ACHN (cell line): ENCODE measurements around the gene CALML3.

Source experiments
- DNase-seq: peaks from one replicate; pipeline ENCODE4 v3.0.0-alpha.2; 2015
- in situ Hi-C: cut with HindIII; loops from 2 replicates; pipeline ENCODE4 v1.10.0; 2017; ENCODE audit warnings: low sequenced_read_pairs, low pct_ligation_motif_present, low pct_unique_long_range_greater_than_20kb

Gene CALML3

DNA sequence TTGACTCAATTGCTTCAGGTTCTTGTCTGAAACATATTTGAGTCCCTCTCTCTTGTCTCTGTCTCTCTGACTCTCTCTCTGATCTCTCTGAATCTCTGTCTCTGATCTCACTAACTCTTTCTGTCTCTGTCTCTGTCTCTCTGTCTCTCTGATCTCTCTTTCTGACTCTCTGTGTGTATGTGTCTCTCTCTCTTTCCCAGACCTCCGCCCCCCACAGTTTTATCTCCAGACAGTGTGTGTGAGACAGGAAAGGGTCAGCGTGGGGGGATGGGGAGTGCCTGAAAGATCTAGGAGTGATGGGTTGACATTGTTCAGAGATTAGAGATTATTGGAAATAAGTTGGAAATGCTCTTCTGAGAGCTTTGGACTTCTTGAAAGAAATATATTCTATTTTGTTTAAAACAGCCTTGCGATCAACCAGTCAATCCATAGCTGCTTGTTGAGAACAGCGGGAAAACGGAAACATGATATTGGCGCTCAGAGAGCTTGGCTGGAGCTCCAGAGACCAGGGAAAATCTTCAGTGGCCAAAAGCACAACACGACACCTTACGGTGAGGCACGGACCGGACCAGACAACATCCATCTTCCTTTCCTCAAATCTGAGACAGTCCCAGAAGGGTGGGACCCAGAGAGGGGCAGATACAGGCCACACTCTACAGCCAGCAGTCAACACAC, 35.5 kb downstream of the CALML3 start:
- no peak for DNase-seq
- in situ Hi-C loops, result no loop called here

DNA sequence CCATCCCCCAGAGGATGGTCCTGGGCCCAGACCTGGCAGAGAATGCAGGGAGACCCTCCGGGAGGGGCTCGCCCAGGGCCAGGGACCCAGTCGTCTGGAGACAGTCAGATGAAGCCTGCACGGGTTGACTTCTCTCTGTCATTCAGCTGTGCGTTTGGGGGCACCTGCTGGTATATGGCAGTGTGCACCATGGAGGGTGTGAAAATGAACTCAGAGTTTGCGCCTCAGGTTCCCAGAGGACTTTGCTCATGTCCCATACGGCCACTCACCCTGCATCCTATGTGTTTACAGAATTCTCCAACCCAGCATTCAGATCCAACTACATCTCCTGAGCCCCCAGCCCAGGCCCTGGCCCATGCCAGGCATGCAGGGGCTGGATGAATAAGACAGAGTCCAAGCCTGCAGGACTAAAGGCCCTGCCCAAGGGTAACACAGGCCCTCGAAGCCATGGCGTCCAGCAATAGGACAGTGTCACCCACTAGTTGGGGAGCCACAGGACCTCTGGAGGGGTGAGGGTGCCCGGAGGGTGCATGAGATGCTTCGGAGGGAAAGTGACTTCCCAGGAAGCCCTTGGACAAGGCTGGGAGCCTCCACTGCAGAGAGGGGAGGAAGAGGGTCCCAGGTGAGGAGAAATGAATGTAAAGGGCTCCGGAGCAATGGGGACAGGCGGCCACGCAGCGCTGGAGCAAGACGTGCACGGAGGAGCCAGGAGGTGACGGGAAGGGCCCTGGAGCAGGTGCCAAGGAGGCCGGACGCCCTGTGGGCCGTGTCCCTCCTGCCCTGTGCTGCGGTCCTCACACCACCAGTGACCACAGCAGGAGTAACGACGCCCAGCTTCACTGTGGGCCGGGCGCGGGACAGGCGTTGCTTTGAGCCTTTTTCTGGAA, 36.3 kb downstream of the CALML3 start:
- in situ Hi-C loops, result no loop called here
- no peak for DNase-seq

DNA sequence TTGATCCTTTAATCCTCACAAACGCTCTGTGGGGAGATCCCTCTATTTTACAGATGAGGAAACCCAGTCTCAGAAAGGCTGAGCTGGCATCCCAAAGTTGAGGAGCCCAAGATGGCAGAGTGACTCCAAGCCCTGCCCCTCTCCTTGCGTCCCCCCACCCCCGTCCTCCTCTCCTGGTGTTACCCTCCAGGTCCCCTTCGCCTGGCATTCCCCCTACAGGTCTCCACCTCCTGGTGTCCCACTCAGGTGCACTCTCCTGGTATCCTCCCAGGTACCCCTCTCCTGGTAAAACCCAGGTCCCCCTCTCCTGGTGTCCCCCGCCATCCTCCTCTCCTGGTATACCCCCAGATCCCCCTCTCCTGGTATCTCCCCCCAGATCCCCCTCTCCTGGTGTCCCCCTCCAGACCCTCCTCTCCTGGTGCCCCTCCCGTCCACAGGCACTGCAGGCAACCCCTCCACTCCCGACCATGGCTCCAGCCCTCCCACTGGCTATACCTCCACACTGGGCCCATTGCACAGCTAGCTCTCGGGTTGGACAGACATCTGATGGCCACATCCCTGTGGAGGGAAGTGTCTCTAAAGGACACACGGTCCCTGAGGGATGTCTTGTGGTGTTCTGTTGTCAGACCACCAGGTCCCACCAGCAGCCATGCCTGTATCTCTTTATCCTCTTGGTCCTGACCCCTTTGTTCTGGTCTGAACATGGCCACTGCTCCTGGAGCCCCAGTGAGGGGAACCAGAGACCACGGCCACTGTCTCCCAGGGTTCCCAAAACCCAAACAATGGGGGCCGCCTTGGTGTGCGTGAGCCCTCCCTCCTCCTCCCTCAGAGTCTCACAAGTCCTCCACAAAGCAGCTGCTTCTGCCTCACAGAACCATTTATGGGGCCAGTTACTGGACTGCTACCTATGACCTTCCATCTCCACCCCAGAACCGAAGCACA, 37.2 kb downstream of the CALML3 start:
- no peak for DNase-seq
- in situ Hi-C loops, result no loop called here

DNA sequence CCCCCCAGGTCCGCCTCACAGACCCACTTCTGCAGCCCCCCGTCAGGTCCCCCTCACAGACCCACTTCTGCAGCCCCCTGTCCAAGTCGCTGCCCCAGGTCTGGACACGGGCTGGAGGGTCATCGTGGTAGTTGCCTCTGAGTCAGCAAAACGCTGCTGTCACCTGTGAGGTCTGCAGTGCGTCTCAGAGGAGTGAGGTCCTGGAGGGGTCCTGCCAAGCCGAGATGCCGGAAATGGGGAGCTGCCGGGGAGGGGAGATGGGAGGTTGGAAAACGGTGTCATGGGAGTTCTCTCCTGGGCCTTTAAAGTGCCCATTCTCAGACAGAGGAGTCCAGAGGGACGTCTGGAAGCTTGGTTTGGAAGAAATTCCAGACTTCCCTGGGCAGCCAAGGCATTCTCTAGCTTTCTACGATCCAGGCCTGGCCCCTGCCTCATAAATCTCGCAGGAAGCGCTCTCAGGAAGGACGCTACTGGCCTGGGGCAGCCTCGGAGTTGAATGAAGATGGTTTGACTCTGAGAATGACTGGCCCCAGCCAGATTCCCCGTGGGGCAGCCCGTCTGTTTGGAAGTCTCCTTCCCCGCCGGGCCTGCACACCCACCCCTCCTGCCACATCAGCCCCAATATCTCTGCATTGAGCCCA, 38.7 kb downstream of the CALML3 start:
- in situ Hi-C loops, result no loop called here
- no peak for DNase-seq

DNA sequence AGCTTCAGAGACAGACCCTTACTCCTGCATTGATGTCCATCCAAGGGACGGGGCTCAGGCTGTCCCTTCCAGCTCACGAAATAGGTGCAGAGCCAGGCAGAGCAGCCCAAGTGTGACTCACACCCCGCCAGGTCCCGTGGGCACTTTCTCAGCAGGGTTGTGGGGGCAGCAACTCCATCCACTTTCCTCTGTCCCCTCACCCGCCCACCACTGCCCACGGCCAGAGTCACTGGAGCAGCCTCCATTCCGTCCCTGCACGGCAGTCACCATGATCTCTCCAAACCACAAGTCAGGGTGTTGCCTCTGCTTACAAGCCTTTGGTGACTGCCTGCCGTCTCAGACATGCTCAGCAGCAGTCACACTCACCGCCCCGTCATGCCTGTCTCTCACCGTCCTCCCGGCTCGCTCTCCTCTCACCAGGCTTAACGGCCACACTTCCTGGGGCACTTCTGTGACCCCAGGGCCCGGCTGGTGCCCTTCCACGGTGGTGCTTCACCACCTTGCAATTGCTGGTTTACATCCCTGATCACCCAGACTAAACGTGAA, 39.3 kb downstream of the CALML3 start:
- in situ Hi-C loops, result no loop called here
- DNase-seq, result no peak

DNA sequence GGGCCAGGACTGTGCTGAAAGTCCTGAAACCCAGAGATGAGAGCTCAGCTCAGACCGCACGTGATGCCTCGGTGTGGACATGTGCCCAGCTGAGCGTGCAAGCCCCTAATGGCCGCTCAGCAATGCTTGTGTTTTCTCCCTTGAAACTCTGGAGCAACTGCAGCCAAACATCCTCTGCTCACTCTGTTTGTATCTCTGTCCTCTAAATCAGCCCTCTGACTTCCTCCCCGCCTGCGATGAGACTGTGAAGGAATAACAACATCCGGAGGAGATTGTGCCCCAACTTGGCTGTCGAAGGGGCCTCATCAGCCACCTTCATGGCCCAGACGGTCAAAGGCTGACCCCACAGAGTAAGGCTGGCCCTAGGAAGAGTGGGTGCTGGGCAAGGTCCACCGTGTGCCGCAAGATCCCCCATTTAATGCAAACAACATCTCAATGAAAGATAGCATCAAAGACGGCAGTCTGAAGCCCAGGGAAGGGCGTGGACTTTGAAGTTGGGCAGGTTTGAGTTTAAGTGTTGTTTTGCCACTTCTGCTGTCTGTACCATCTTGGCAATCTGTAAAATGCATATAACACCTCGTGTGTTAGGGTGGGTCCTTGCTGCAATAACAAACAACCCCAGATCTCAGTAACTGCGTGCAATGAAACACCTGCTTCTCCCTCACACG, 39.9 kb downstream of the CALML3 start:
- in situ Hi-C loops, result no loop called here
- DNase-seq, result no peak

DNA sequence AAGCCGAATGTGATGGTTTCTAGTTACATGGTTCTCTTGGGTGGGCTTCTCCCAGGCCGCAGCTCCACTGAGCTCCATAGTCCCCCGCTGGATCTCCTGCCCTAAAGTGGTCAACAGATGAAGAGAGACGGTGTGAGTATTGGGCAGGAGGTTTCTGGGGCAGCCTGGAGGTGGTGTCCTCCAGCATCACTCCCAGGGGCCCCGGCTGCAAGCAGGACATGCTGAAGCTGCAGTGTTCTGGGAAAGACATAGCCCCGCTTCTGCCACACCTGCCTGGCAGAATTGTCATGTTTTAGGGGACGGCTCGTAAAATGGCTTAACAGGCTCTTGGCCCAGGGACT, 40.4 kb downstream of the CALML3 start:
- DNase-seq, result no peak
- in situ Hi-C loops, result no loop called here

DNA sequence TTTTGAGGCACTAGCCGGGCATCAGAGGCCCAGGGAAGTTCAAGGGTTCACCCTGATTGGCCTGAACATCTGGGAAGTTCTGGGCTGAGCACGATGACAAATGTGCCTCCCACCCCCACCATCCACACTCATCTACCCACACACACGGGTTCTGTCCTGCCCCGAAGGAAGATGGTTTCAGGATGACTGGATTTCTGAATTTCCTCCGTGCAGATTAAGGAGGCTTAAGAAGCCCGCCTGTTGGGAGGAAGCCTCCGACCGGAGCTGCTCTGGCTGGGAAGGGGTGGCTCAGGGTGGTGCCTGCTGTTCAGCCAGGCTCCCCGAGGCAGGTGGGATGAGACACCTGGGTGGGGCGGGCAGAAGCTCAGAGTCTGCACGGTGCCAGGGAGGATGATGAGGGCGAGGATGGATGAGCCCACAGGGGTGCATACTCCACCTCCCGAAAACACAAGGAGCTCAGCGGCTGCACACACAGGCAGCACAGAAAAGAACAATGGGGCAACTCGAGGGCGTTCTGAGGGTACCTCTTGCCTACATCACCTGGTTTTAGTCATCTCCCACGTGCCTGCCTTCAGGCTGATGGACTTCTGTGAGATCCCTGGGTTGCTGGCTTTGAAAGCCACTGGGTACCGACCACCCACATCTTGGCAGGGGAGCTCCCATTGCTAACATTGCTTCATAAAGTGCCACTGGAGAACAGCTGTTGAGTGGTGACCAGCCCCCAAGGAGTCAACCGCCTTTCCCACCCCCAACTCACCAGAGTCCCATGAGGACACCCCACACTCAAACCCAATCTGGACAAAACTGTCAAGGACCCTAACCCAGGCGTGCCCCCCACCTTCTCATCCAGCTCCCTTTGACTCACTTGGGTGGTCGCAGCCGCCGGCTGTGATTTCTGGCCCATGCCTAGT, 41.2 kb downstream of the CALML3 start:
- in situ Hi-C loops, result no loop called here
- DNase-seq, result no peak

DNA sequence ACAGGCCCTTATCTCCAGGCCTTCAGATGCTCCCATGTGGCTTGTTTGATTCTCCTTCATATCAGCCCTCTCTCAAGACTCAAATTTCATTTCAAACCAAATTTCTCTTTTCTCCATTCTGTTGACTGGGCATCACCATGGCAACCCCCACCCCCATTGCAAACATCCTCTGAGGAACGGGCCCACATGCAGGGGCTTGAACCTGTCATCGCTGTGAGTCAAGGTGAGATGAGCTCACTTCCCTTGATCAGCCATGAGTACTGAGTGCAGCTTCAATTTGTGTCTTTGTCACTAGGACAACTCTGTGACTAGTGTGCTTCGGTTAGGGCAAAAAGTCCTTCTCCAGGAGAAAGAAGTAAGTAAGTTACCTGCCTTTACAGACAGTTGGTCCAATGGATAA, 41.9 kb downstream of the CALML3 start:
- DNase-seq, result no peak
- in situ Hi-C loops, result no loop called here

DNA sequence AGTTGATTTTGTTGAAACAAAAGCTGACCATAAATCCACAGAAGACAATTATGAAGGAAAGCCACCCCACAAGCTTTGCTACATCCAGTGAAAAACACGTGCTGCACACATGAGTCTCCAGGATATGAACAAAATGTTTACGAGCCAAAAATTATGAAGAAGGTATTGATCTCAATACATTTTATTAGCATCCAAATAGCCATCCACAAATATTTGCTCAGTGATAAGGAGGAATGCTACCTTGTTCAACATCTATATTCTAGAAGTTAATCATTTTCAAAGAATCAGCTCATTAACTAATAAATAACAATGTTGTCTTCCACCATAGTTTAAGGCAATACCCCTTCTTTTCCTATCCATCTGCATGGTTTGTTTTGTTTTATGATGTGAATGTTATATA, 42.7 kb downstream of the CALML3 start:
- no peak for DNase-seq
- in situ Hi-C loops, result no loop called here

DNA sequence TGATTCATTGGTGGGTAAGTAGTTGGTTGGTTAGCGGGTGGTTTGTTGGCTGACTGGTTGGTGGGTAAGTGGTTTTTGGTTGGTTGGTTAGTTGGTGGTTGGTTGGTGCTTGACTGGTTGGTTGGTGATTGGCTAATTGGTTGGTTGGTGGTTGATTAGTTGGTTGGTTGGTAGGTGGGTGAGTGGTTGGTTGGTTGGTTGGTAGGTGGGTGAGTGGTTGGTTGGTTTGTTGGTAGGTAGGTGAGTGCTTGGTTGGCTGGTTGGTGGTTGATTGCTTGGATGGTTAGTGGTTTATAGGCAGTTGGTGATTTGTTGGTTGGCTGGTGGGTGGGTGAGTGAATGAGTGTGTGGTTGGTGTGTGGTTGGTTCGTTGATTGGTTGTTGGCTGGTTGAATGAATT, 44.2 kb downstream of the CALML3 start:
- in situ Hi-C loops, result no loop called here
- DNase-seq, result no peak

DNA sequence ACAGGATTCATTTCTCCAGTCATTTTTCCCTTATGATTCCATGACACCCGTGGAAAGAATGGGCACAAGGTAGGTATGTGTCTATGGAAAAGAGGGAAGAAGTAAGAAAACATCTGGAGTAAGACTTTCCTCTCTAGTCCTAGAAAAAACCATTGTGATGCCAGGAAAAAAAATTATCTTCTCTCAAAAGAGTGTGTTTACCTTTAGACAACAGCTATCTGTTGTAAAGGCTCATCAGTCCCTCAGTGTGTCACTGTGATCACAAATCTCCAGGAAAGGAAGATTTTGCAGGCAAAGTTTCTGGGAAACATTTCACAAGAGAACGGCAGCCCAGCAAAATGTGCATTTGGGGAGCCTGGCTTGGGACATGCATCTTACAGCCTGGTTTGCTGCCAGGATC, 44.8 kb downstream of the CALML3 start:
- no peak for DNase-seq
- in situ Hi-C loops, result no loop called here

DNA sequence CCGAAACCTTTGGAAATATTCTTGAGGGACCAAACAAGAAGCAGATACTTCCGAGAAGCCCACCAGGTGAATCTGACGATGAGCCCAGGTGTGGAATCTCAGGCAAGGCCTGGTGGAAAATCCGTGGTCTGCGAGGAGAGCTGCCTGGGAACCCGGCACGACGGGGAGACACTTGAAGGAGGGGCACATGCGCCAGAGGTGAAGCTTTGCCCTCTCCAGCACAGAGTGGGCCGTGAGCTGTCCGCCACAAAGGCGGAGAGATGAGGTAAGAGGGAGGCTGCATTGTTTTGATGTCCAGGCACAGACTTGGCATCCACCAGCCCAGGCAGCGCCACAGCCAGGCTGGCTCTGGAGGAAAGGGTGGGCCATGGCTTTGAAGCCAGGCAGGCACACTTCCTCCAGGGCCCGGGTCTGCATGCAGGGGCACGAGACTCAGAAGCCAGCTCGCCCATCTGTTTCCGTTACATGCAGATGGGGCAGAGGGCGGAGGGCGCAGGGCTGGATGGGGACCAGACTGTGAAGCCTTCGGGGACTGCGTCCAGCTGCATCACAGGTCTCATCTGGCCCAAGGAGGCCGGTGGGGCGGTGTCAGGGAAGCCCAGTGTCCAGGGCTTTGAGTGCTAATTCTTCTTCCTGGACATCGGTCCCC, 45.4 kb downstream of the CALML3 start:
- no peak for DNase-seq
- in situ Hi-C loops, result no loop called here

DNA sequence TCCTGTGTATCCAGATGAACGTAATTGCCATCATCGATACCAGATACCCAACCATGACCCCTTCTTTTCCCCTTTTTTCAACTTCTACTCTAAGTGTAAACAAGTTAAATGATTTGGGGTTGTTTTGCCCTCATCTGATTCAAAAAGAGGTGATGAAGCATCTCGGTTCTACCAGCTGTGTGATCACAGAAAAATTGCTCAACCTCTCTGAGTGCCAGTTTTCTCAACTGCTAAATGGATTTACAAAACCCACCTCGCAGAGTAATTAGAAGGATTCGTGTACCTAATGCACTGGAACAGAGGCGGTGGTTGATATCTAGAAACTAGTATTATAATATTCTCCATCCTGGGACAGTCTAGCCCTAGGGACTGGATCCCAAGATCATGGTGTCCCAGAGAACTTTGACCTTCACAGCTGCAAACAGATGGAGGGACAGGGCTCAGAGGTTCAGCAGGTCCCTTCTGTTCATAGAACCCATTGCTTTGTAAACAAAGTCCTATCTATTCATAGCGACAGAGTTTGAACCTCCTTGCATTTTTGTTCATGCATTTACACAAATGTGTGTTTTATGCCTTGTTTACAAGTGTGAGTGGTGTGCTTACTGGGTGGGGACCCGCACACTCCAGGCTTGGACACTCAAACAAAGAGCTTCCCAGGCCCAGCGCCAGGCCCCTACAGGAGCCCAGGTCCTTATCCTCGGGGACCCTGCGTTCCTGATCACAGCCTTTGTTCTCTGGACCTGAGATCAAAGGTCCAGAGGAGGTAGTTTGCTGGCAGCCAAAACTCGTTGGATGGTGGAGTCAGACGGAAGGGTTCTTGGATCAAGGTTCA, 46.4 kb downstream of the CALML3 start:
- no peak for DNase-seq
- in situ Hi-C loops, result no loop called here

DNA sequence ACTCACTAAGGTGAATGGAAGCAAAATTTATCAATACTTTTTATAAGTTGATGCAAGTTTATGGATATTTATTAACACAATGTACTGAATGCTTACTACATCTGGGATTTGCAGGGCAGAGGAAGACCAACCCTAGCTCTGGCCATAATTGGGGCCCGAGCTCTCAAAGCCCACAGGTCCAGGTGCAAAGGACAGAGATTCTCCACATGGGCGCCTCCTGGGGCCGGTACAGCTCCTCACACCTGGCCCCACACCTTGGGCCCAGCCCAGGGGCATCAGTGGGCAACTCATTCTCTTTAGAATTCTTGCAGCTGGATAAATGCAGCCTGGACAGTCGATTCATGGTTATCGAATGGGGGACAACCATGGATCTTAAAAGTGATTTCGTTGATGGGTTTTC, 47.1 kb downstream of the CALML3 start:
- in situ Hi-C loops, result no loop called here

More for the DNA sequence above, 47.1 kb downstream of the CALML3 start:
- DNase-seq, result no peak
